ENCODE data around the gene MTARC2. TPM values are rescaled to one million over a fixed set of nuclear protein-coding genes. Genes with fewer than 3 reads are reported as not detected.
A peak's percentile ranks its signal among the peaks of the same experiment; 100 is the strongest.

Gene MTARC2
- total RNA-seq, 2 donors from 2014 or later = 12.3 to 14.5 TPM

- TF ChIP-seq CTCF (conservative IDR thresholded peaks at IDR 0.05) = no peak
- Histone ChIP-seq H3K27me3 (ENCODE audit: control insufficient read depth, insufficient read depth, low read length, poor library complexity, severe bottlenecking) (no peaks in the 10 kb centered on the region), H3K4me3 (ENCODE audit: low read length) (no peak overlapping the region), H3K27ac (ENCODE audit: low read depth, low read length) (no peak overlapping the region), H3K9ac (ENCODE audit: extremely low read depth, low read length, poor library complexity, severe bottlenecking) (no peak overlapping the region), H3K36me3 (ENCODE audit: control insufficient read depth, insufficient read depth, low read length) (no peaks in the 10 kb centered on the region), H3K4me1 (ENCODE audit: control insufficient read depth, insufficient read depth, low read length) (no peaks in the 10 kb centered on the region), H3K9me3 (ENCODE audit: control insufficient read depth, low read length) (no peaks in the 10 kb centered on the region)
- no peak overlapping the region for H3K4me3 Mint-ChIP-seq
- 91 to 98% methylated on average over 9 to 15 of the region's 15 CpGs for WGBS, 2 experiments (ENCODE audit: insufficient coverage in 1 of 2, insufficient read length in 1 of 2)
- no peaks in the 10 kb centered on the region for H3K4me1 Mint-ChIP-seq
- H3K9me3 Mint-ChIP-seq = no peaks in the 10 kb centered on the region
- no peak overlapping the region for H3K27ac Mint-ChIP-seq
- H3K36me3 Mint-ChIP-seq (ENCODE audit: low read depth) = peaks cover 17% of the 10 kb centered on the region
- DNase-seq = no peak
- no peaks in the 10 kb centered on the region for H3K27me3 Mint-ChIP-seq (ENCODE audit: insufficient read depth)
These were observed 22.3 kb downstream of the MTARC2 start for GRCh38 chr1:220770245-220770913.

- H3K27me3 Mint-ChIP-seq (ENCODE audit: insufficient read depth) = no peaks in the 10 kb centered on the region
- H3K9me3 ChIP-seq (ENCODE audit: control insufficient read depth, low read length) = no peaks in the 10 kb centered on the region
- H3K9me3 Mint-ChIP-seq = no peaks in the 10 kb centered on the region
- H3K4me3 Mint-ChIP-seq = no peak overlapping the region
- H3K4me1 ChIP-seq (ENCODE audit: control insufficient read depth, insufficient read depth, low read length) = no peaks in the 10 kb centered on the region
- no peak overlapping the region for H3K4me3 ChIP-seq (ENCODE audit: low read length)
- H3K27me3 ChIP-seq (ENCODE audit: control insufficient read depth, insufficient read depth, low read length, poor library complexity, severe bottlenecking) = no peaks in the 10 kb centered on the region
- no peak for DNase-seq
- peaks cover 17% of the 10 kb centered on the region for H3K36me3 Mint-ChIP-seq (ENCODE audit: low read depth)
- 99 to 100% methylated on average over 1 to 4 of the region's 4 CpGs for WGBS, 2 experiments (ENCODE audit: insufficient coverage in 1 of 2, insufficient read length in 1 of 2)
- no peak overlapping the region for H3K9ac ChIP-seq (ENCODE audit: extremely low read depth, low read length, poor library complexity, severe bottlenecking)
- no peaks in the 10 kb centered on the region for H3K4me1 Mint-ChIP-seq
- H3K36me3 ChIP-seq (ENCODE audit: control insufficient read depth, insufficient read depth, low read length) = no peaks in the 10 kb centered on the region
- no peak overlapping the region for H3K27ac ChIP-seq (ENCODE audit: low read depth, low read length)
- H3K27ac Mint-ChIP-seq = no peak overlapping the region
- no peak for TF ChIP-seq CTCF (conservative IDR thresholded peaks at IDR 0.05)
These were observed 24.7 kb downstream of the MTARC2 start for GRCh38 chr1:220772846-220773245.

GRCh38 chr1:220775240-220775853, 27.2 kb downstream of the MTARC2 start:
- no peak overlapping the region for H3K27ac ChIP-seq (ENCODE audit: low read depth, low read length)
- H3K36me3 ChIP-seq (ENCODE audit: control insufficient read depth, insufficient read depth, low read length) = no peaks in the 10 kb centered on the region
- H3K9me3 ChIP-seq (ENCODE audit: control insufficient read depth, low read length) = no peaks in the 10 kb centered on the region
- H3K4me3 Mint-ChIP-seq = no peak overlapping the region
- H3K36me3 Mint-ChIP-seq (ENCODE audit: low read depth) = peaks cover 4% of the 10 kb centered on the region
- no peak overlapping the region for H3K9ac ChIP-seq (ENCODE audit: extremely low read depth, low read length, poor library complexity, severe bottlenecking)
- H3K27me3 Mint-ChIP-seq (ENCODE audit: insufficient read depth) = no peaks in the 10 kb centered on the region
- H3K4me3 ChIP-seq (ENCODE audit: low read length) = no peak overlapping the region
- 34 to 70% methylated on average over 2 to 7 of the region's 8 CpGs for WGBS, 2 experiments (ENCODE audit: insufficient coverage in 1 of 2, insufficient read length in 1 of 2)
- no peaks in the 10 kb centered on the region for H3K27me3 ChIP-seq (ENCODE audit: control insufficient read depth, insufficient read depth, low read length, poor library complexity, severe bottlenecking)
- H3K4me1 ChIP-seq (ENCODE audit: control insufficient read depth, insufficient read depth, low read length) = no peaks in the 10 kb centered on the region
- DNase-seq = peak; percentile 86
- H3K9me3 Mint-ChIP-seq = no peaks in the 10 kb centered on the region
- no peaks in the 10 kb centered on the region for H3K4me1 Mint-ChIP-seq
- H3K27ac Mint-ChIP-seq = no peak overlapping the region
- peak; percentile 96 for TF ChIP-seq CTCF (conservative IDR thresholded peaks at IDR 0.05)
